Stimulated activated CD4-positive, alpha-beta T cell treated with anti-CD3 and anti-CD28 coated beads, Interleukin-15, amount 100 ng/mL, for 1 hour (primary cell): ENCODE measurements around the gene IKZF2.

ENCODE experiments used
- DNase-seq, 2 donors: peaks; one replicate each; pipeline ENCODE4 v3.0.0-alpha.2; 2020; ENCODE audit warnings: low read depth in 1 of 2, low spot score in 1 of 2

The IKZF2 gene

GRCh38 chr2:212961255-212961654, 190.2 kb downstream of the IKZF2 start:
- no peak for DNase-seq

DNA sequence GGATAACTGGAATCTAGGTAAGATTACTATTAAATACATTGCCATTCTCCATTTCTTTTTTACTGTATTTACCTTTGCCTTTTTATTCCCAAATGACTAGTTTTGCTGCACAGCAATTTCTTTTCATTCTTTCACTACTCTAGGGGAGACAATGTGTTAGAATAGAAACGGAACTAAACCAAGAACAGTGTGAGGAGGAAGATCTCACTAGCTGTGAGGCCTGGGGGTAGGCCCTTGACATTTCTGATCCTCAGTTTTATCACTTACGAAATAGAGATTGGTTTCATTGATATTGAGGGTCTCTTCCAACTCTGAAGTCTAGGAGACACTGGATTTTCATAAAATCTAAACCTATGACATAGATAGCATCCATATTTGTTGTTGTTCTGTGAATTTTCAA, 191.1 kb downstream of the IKZF2 start:
- no peak for DNase-seq

DNA sequence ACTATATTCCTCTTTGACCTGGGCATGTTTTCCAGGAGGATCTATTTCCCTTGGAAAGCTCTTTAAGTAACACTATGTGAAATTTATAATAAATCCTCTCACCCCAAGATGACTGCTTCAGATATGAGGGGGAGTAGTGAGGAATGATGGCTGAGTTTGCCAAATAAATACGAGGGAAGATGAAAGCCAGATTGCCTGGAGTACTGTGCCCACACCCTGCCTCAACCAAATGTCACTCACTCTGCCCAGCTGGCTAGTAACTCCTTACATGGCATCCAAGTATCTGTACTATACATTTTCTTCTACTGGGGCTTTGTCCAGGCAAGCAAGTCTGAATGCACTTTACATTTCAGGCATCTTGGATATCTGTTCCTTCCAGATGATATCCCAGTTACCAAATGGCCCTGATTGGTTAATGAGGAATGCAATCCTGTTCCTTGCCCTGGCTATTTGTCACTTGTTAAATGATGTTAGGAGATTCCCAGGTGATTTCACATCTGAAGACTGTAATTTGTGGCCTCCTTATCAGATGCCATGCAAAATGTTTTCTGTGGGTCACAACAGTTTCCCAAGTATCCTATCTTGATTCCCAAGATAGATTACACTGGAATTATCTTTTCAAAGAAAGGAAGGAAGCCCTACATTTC, 191.8 kb downstream of the IKZF2 start:
- no peak for DNase-seq

DNA sequence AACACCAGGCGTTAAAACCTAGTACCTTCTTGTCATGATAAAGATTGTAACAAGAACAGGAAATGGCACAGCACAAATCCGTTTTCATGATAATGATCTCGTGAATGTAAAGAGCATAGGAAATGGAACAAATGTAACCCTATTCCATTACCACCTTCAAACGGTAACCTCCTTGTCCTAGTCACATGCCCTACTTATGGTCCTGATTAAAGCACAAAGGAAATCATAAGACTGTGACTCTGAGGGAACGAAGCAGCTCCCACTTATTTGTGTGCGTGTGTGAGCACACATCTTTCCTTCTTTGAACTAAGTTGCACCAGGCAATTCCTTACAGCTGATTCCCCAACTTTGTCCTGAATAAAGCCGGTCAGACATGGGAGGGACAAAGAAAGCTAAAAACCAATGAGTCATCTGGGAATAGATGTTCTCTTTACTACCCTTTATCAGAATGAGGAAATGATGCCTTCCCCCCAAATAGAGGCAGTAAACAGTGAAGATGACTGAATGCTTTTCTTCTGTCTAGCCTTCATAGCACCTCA, 192.6 kb downstream of the IKZF2 start:
- no peak for DNase-seq

GRCh38 chr2:212958133-212958532, 193.3 kb downstream of the IKZF2 start:
- DNase-seq = no peak

DNA sequence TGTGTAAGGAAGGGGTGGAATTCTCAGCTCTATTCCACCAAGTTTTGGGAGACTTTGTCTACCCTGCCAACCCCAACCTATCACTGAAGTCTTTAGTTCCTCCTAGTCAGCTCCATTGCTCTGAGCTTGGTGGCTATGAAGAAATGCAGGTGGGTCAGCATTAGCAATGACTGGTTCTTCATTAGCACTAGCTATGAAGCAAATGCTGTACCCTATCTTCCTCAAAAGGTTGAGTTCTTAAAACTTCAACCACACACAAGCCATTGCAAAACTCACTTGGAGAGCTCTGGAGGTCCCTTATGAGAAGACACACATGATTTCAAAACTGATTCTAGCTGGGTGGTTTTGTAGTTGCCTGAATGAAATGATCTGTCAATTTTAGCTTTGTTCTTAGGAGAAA, 193.8 kb downstream of the IKZF2 start:
- DNase-seq = no peak

DNA sequence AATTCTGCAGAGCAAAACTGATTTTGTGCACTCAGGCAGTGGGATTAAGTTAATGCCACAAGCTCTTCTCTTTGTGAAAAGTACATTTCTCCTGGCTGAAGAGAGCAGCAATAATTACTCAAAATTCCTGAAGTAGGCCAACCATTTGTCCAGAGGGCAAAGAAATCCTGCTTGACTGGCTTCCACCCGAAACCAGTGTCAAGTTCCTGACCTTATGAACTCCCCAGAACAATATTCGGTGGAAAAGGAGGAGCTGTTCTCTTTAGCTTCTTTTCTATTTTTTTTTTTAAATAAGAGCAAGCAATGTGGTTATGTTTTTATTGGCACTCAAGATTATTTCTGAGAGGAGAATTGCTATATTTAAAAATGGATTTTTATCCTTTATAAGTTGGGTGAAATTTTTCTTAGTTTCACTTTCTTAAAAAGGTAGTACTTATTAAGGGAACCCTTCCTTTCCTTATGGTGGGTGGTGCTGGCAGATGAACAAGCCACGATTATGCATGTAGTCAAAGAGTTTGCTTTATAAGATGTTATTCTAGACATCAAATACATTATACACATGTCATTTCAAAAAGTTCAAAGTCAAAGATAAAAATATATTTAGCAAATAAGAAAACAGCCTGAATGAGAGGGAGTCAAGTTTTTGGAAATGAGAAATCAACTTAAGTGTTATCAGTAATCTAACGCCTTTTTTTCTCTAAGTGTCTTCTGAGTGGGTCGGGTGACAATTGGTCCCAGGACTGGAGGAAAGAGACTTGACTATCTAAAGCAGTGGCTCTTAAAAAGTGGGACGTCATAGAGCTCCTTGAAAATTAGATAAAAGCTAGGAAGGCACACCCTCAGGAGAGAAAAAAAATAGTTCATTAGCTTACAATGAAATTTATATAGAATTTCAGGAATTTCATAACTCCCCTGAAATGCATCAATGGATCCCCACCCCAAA, 194.5 kb downstream of the IKZF2 start:
- no peak for DNase-seq

GRCh38 chr2:212953170-212953920, 198.1 kb downstream of the IKZF2 start:
- DNase-seq = no peak

GRCh38 chr2:212949786-212950185, 201.6 kb downstream of the IKZF2 start:
- no peak for DNase-seq
